PC-3 (cell line): Measurements from ENCODE around the gene EFTUD2. TPM values are rescaled to one million over a fixed set of nuclear protein-coding genes. Genes with fewer than 3 reads are reported as not detected.
A peak's percentile ranks its signal among the peaks of the same experiment; 100 is the strongest.

Experiments
- ATAC-seq: fragments of 200-7000 bp; cut with Tn5 transposase; 2 replicates; pipeline ENCODE4 v1.9.1; 2020; ENCODE audit warnings: mild to moderate bottlenecking, moderate library complexity
- BruUV-seq: library from RNA; stranded (reverse); fragments of 400-500 nt; replicated peaks from 2 replicates; lab custom pipeline; 2021; lab: Mats Ljungman, UMichigan
- CTCF ChIA-PET: fragments of 300-600 bp; sonication (Branson Sonifier 250); formaldehyde crosslinking; loops from one replicate; lab custom pipeline; 2022; ENCODE audit warnings: antibody characterized with exemption; lab: Charles Lee
- POLR2A ChIA-PET: fragments of 300-600 bp; sonication (Branson Sonifier 250); formaldehyde crosslinking; loops from one replicate; lab custom pipeline; 2022; ENCODE audit warnings: antibody characterized with exemption; ENCODE audit not compliant: unreplicated experiment; lab: Charles Lee
- DNase-seq: peaks from one replicate; pipeline ENCODE4 v3.0.0-alpha.2; 2015
- H2AFZ ChIP-seq: fragments of 300-600 bp; sonication (generic); 2 replicates; pipeline ENCODE4 v1.6.0; 2016; ENCODE audit warnings: antibody characterized with exemption, low read length
- H3F3A ChIP-seq: fragments of 300-600 bp; sonication (generic); one replicate; pipeline ENCODE4 v1.6.0; 2017; ENCODE audit warnings: antibody characterized with exemption, low read length, control low read depth, mild to moderate bottlenecking; ENCODE audit not compliant: unreplicated experiment
- H3K27ac ChIP-seq: fragments of 300-600 bp; sonication (generic); 2 replicates; pipeline ENCODE4 v1.5.1; 2016; ENCODE audit warnings: mild to moderate bottlenecking, low read length
- H3K27me3 ChIP-seq: fragments of 300-600 bp; sonication (generic); 2 replicates; pipeline ENCODE4 v1.6.1; 2016; ENCODE audit warnings: low read length, mixed read lengths
- H3K36me3 ChIP-seq: fragments of 300-600 bp; sonication (generic); 2 replicates; pipeline ENCODE4 v1.6.1; 2016; ENCODE audit warnings: low read depth, mixed run types, low read length, mixed read lengths
- H3K4me1 ChIP-seq: fragments of 300-600 bp; sonication (generic); 2 replicates; pipeline ENCODE4 v1.5.1; 2016; ENCODE audit warnings: low read length; ENCODE audit not compliant: insufficient read depth
- H3K4me2 ChIP-seq: fragments of 300-600 bp; sonication (generic); 2 replicates; pipeline ENCODE4 v1.6.0; 2016; ENCODE audit warnings: low read length
- H3K4me3 ChIP-seq: fragments of 300-600 bp; sonication (generic); 2 replicates; pipeline ENCODE4 v1.5.1; 2016; ENCODE audit warnings: mild to moderate bottlenecking, low read length, mixed read lengths
- H3K79me2 ChIP-seq: fragments of 300-600 bp; sonication (generic); 2 replicates; pipeline ENCODE4 v1.6.1; 2017; ENCODE audit warnings: low read length, mixed read lengths
- H3K9ac ChIP-seq: fragments of 300-600 bp; sonication (generic); 2 replicates; pipeline ENCODE4 v1.6.0; 2016; ENCODE audit warnings: mild to moderate bottlenecking, low read length
- H3K9me2 ChIP-seq: fragments of 300-600 bp; sonication (generic); replicated peaks from 2 replicates; pipeline ENCODE4 v1.6.1; 2016; ENCODE audit warnings: mixed run types, low read length, mixed read lengths
- H3K9me3 ChIP-seq: fragments of 300-600 bp; sonication (generic); 2 replicates; pipeline ENCODE4 v1.6.1; 2016; ENCODE audit warnings: low read length, mixed read lengths
- H4K20me1 ChIP-seq: fragments of 300-600 bp; sonication (generic); 2 replicates; pipeline ENCODE4 v1.6.1; 2016; ENCODE audit warnings: low read length, mixed read lengths
- CTCF ChIP-seq: fragments of 300-600 bp; sonication (generic); conservative IDR thresholded peaks from 2 replicates; pipeline ENCODE4 v1.5.1; 2017; ENCODE audit warnings: antibody characterized with exemption, low read depth, mild to moderate bottlenecking, low read length
- EZH2 ChIP-seq: fragments of 300-600 bp; sonication (generic); IDR thresholded peaks from one replicate; pipeline ENCODE4 v1.6.1; 2017; ENCODE audit warnings: antibody characterized with exemption, mild to moderate bottlenecking, low read length; ENCODE audit not compliant: unreplicated experiment
- EZH2phosphoT487 ChIP-seq: fragments of 300-600 bp; sonication (generic); IDR thresholded peaks from 2 replicates; pipeline ENCODE4 v1.6.1; 2018; ENCODE audit warnings: mild to moderate bottlenecking, antibody characterized with exemption, low read length, borderline replicate concordance
- intact Hi-C: fragments of 100-400 bp; cut with micrococcal nuclease; formaldehyde crosslinking; loops from 2 replicates; pipeline ENCODE4 v1.9.0; 2023
- total RNA-seq: library from RNA; depleted of rRNA; stranded (reverse); fragments of >200 nt; gene quantifications from 2 replicates; pipeline ENCODE4 v1.2.3, GENCODE V29; 2014

Gene EFTUD2
- total RNA-seq, 1 experiment from 2014 or later: 227 TPM

- no peaks in the 10 kb centered on the region for H3K9me2 ChIP-seq
- ATAC-seq (no peak), DNase-seq (no peak)
- intact Hi-C loops: no loop called here
- H3K27me3 ChIP-seq: no peaks in the 10 kb centered on the region
- BruUV-seq: no TSS peak
- no peaks in the 10 kb centered on the region for H4K20me1 ChIP-seq
- H3K79me2 ChIP-seq: no peaks in the 10 kb centered on the region
- no peak overlapping the region for H3K4me3 ChIP-seq
- no peaks in the 10 kb centered on the region for H3F3A ChIP-seq
- no peak overlapping the region for H2AFZ ChIP-seq
- no peaks in the 10 kb centered on the region for H3K9me3 ChIP-seq
- CTCF ChIA-PET: interaction anchor here (0.9 kb wide), 1 partner anchor 13 kb away, joined by 3 read pairs; no protein-coding TSS in a partner anchor
- H3K9ac ChIP-seq: peak overlapping the region; percentile 50; the same call in 1 of the 2 replicates
- no peaks in the 10 kb centered on the region for H3K36me3 ChIP-seq
- POLR2A ChIA-PET: no interaction called here
- H3K4me2 ChIP-seq: peak overlapping the region; percentile 64; the same call in 1 of the 2 replicates
- TF ChIP-seq EZH2 (no peak), EZH2phosphoT487 (no peak), CTCF (no peak)
- H3K27ac ChIP-seq: peak overlapping the region; percentile 82
- H3K4me1 ChIP-seq: peaks cover 43% of the 10 kb centered on the region
Measured at GRCh38 chr17:44906763-44907728, 7.8 kb upstream of the EFTUD2 start.

GRCh38 chr17:44906010-44906646 is 6.9 kb upstream of the EFTUD2 start:
- Histone ChIP-seq H2AFZ (0 out of 2 replicates have a peak overlapping the region, but pooled peaks have one; percentile 3), H3K9ac (peak overlapping the region; percentile 73)
- peak; percentile 91 for DNase-seq

More at GRCh38 chr17:44906010-44906646, 6.9 kb upstream of the EFTUD2 start:
- no TSS peak for BruUV-seq
- Histone ChIP-seq H3K4me3 (no peak overlapping the region), H4K20me1 (no peaks in the 10 kb centered on the region), H3K27me3 (no peaks in the 10 kb centered on the region), H3K36me3 (no peaks in the 10 kb centered on the region), H3K4me1 (peaks cover 51% of the 10 kb centered on the region), H3K79me2 (no peaks in the 10 kb centered on the region), H3F3A (peaks cover 3% of the 10 kb centered on the region), H3K4me2 (peak overlapping the region; percentile 64), H3K27ac (peak overlapping the region; percentile 82), H3K9me2 (no peaks in the 10 kb centered on the region), H3K9me3 (no peaks in the 10 kb centered on the region)
- intact Hi-C loops: no loop called here
- TF ChIP-seq EZH2 (no peak), CTCF (no peak), EZH2phosphoT487 (no peak)
- POLR2A ChIA-PET: no interaction called here
- CTCF ChIA-PET: no interaction called here
- ATAC-seq: peak; percentile 59
